Natural killer cell treated with Interleukin-12 subunit alpha and Interleukin-12 subunit beta and Interleukin-15 and Interleukin-18, amount 100 ng/mL, for 72 hours (primary cell): ENCODE measurements around the gene C2orf81. TPM values are rescaled to one million over a fixed set of nuclear protein-coding genes. Genes with fewer than 3 reads are reported as not detected.

ENCODE experiments used
- ATAC-seq, 2 donors: fragments of 150-1000 bp; cut with Tn5 transposase in 1 of 2; sonication (Bioruptor Pico), chemical (Tn5 transposase) in 1 of 2; 2 replicates each; pipeline ENCODE4 v1.10.0; 2021
- DNase-seq: peaks from one replicate; pipeline ENCODE4 v3.0.0; 2022; ENCODE audit warnings: low spot score
- H3K27ac Mint-ChIP-seq, 2 donors: 1 replicate in 1 of 2; 2 replicates in 1 of 2; pipeline ENCODE4 v1.8.0; 2022; ENCODE audit warnings: mixed read lengths in 2 of 2, mild to moderate bottlenecking in 1 of 2, moderate library complexity in 1 of 2
- H3K27me3 Mint-ChIP-seq, 2 donors: 1 replicate in 1 of 2; 2 replicates in 1 of 2; pipeline ENCODE4 v1.8.0; 2022; ENCODE audit warnings: mixed read lengths in 2 of 2
- H3K36me3 Mint-ChIP-seq: one replicate; pipeline ENCODE4 v1.8.0; 2022; ENCODE audit warnings: mixed read lengths
- H3K4me1 Mint-ChIP-seq, 2 donors: 1 replicate in 1 of 2; 2 replicates in 1 of 2; pipeline ENCODE4 v1.8.0; 2022; ENCODE audit warnings: low read depth in 2 of 2, mixed read lengths in 2 of 2, mild to moderate bottlenecking in 1 of 2
- H3K4me3 Mint-ChIP-seq: one replicate; pipeline ENCODE4 v1.8.0; 2022; ENCODE audit warnings: mixed read lengths
- H3K9me3 Mint-ChIP-seq: 2 replicates; pipeline ENCODE4 v1.8.0; 2022; ENCODE audit warnings: mixed read lengths
- total RNA-seq, 2 donors: library from RNA; stranded (reverse); gene quantifications; one replicate each; pipeline ENCODE4 v1.2.3, GENCODE V29; 2022

C2orf81 gene
- total RNA-seq, 2 donors from 2014 or later, result 1.7 to 2.2 TPM

DNA sequence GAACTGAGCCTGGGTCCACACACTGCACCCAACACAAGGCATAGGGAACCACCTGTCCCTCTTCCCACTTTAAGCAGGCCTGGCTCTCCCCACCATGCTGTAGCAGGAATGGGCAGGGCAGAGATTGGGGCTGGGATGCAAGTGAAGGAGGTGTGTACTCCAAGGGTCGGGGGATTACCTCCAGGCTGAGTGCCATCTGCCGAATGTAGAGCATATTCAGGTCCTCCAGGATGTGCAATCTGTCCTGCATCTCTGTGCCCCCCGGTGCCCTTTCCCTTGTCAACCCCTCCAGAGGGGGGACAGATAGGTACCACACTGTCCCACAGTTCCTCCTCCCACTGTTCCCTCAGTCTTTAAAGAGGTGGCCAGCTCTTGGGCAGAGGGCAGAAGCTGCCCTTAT is 18.0 kb upstream of the C2orf81 start:
- no peak overlapping the region for H3K4me3 Mint-ChIP-seq
- DNase-seq, result no peak
- H3K27ac Mint-ChIP-seq, result peak overlapping the region in 1 of 2 donors; percentile 62
- H3K36me3 Mint-ChIP-seq, result no peaks in the 10 kb centered on the region
- H3K4me1 Mint-ChIP-seq, result peaks cover 23 to 34% of the 10 kb centered on the region in 2 donors
- no peaks in the 10 kb centered on the region for H3K27me3 Mint-ChIP-seq
- no peak for ATAC-seq
- no peaks in the 10 kb centered on the region for H3K9me3 Mint-ChIP-seq

- H3K27ac Mint-ChIP-seq, result peak overlapping the region in 1 of 2 donors; percentile 71
- ATAC-seq (no peak), DNase-seq (no peak)
- no peaks in the 10 kb centered on the region for H3K9me3 Mint-ChIP-seq
- peaks cover 23 to 34% of the 10 kb centered on the region in 2 donors for H3K4me1 Mint-ChIP-seq
- H3K27me3 Mint-ChIP-seq, result no peaks in the 10 kb centered on the region
- H3K36me3 Mint-ChIP-seq, result no peaks in the 10 kb centered on the region
- no peak overlapping the region for H3K4me3 Mint-ChIP-seq
These were observed 16.8 kb upstream of the C2orf81 start for GRCh38 chr2:74438248-74438647.

- no peak overlapping the region for H3K4me3 Mint-ChIP-seq
- H3K27ac Mint-ChIP-seq, result peak overlapping the region in 1 of 2 donors; percentile 5
- DNase-seq (no peak), ATAC-seq (no peak)
- H3K9me3 Mint-ChIP-seq, result no peaks in the 10 kb centered on the region
- H3K27me3 Mint-ChIP-seq, result no peaks in the 10 kb centered on the region
- no peaks in the 10 kb centered on the region for H3K36me3 Mint-ChIP-seq
- H3K4me1 Mint-ChIP-seq, result peaks cover 23 to 30% of the 10 kb centered on the region in 2 donors
These were observed 15.7 kb upstream of the C2orf81 start for GRCh38 chr2:74436848-74437695.

GRCh38 chr2:74436111-74436805 is 14.8 kb upstream of the C2orf81 start:
- H3K27me3 Mint-ChIP-seq, result no peaks in the 10 kb centered on the region
- H3K9me3 Mint-ChIP-seq, result no peaks in the 10 kb centered on the region
- no peak for DNase-seq
- no peak for ATAC-seq
- no peak overlapping the region for H3K27ac Mint-ChIP-seq
- no peaks in the 10 kb centered on the region for H3K36me3 Mint-ChIP-seq
- H3K4me1 Mint-ChIP-seq, result peaks cover 23 to 30% of the 10 kb centered on the region in 2 donors
- no peak overlapping the region for H3K4me3 Mint-ChIP-seq

DNA sequence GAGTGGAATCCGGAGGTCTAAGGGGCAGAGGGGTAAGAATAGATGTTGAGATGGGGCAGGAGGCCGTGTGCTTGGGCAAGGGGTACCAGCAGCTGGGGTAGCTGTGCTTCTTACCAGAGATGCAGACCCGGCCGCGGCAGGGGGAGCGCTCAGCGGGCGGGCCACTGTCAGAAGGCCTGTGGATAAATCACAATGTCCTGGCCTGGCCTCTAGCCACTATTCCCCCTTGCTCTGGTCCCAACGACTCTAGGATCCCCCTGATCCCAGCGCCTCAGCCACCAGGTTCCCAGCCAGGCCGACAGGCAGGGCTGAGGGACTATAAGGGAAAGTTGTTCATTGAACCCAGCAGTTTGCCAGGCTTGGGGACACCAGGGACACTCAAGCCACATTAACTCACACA is 9.1 kb upstream of the C2orf81 start:
- no peak for DNase-seq
- H3K36me3 Mint-ChIP-seq, result no peaks in the 10 kb centered on the region
- no peaks in the 10 kb centered on the region for H3K27me3 Mint-ChIP-seq
- no peak overlapping the region for H3K4me3 Mint-ChIP-seq
- no peak for ATAC-seq
- H3K4me1 Mint-ChIP-seq, result no peaks in the 10 kb centered on the region
- H3K27ac Mint-ChIP-seq, result no peak overlapping the region
- H3K9me3 Mint-ChIP-seq, result no peaks in the 10 kb centered on the region

GRCh38 chr2:74429487-74430451 is 8.3 kb upstream of the C2orf81 start:
- Mint-ChIP-seq H3K27me3 (no peaks in the 10 kb centered on the region), H3K9me3 (no peaks in the 10 kb centered on the region), H3K4me3 (no peak overlapping the region), H3K4me1 (no peaks in the 10 kb centered on the region), H3K36me3 (no peaks in the 10 kb centered on the region), H3K27ac (no peak overlapping the region)
- DNase-seq (no peak), ATAC-seq (no peak)

DNA sequence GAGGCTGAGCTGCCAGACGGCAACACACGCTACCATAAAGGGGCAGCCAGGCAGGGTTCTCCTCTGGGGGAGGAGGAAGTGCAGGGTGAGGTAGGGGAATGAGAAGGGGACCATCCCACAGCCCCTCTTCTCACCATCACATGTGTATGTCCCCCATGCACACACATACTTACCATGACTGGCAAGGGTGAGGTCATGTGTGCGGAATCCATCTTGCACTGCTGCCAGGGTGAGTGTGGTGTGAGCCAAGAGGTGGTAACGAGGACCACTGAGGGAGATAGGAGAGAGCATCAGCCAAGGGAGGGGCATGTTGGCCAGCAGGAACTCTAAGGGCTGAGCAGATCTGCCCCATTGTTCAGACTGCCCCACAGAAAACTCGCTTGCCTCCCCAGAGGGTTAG is 7.3 kb upstream of the C2orf81 start:
- H3K27me3 Mint-ChIP-seq, result no peaks in the 10 kb centered on the region
- H3K27ac Mint-ChIP-seq, result no peak overlapping the region

GRCh38 chr2:74427551-74427950 is 6.1 kb upstream of the C2orf81 start:
- H3K4me1 Mint-ChIP-seq, result peaks cover 5 to 6% of the 10 kb centered on the region in 2 donors
- no peak overlapping the region for H3K27ac Mint-ChIP-seq
- H3K9me3 Mint-ChIP-seq, result no peaks in the 10 kb centered on the region
- H3K27me3 Mint-ChIP-seq, result no peaks in the 10 kb centered on the region
- DNase-seq (no peak), ATAC-seq (no peak)
- H3K36me3 Mint-ChIP-seq, result no peaks in the 10 kb centered on the region
- H3K4me3 Mint-ChIP-seq, result no peak overlapping the region

More for the DNA sequence above, 7.3 kb upstream of the C2orf81 start:
- Mint-ChIP-seq H3K4me3 (no peak overlapping the region), H3K36me3 (no peaks in the 10 kb centered on the region), H3K9me3 (no peaks in the 10 kb centered on the region), H3K4me1 (no peaks in the 10 kb centered on the region)
- DNase-seq (no peak), ATAC-seq (no peak)

- Mint-ChIP-seq H3K27me3 (no peaks in the 10 kb centered on the region), H3K9me3 (no peaks in the 10 kb centered on the region), H3K27ac (no peak overlapping the region), H3K4me3 (no peak overlapping the region), H3K4me1 (peaks cover 13% of the 10 kb centered on the region in 2 donors), H3K36me3 (no peaks in the 10 kb centered on the region)
- ATAC-seq (no peak), DNase-seq (no peak)
These were observed 4.9 kb upstream of the C2orf81 start for GRCh38 chr2:74426181-74426758.

- H3K4me1 Mint-ChIP-seq, result peaks cover 17 to 19% of the 10 kb centered on the region in 2 donors
- H3K4me3 Mint-ChIP-seq, result no peak overlapping the region
- no peaks in the 10 kb centered on the region for H3K9me3 Mint-ChIP-seq
- no peak overlapping the region for H3K27ac Mint-ChIP-seq
- H3K36me3 Mint-ChIP-seq, result no peaks in the 10 kb centered on the region
- ATAC-seq (no peak), DNase-seq (no peak)
- no peaks in the 10 kb centered on the region for H3K27me3 Mint-ChIP-seq
These were observed 4.1 kb upstream of the C2orf81 start for GRCh38 chr2:74425523-74425922.

- Mint-ChIP-seq H3K27me3 (no peaks in the 10 kb centered on the region), H3K36me3 (no peaks in the 10 kb centered on the region), H3K4me3 (no peak overlapping the region), H3K4me1 (peaks cover 21 to 24% of the 10 kb centered on the region in 2 donors), H3K27ac (no peak overlapping the region), H3K9me3 (no peaks in the 10 kb centered on the region)
- DNase-seq, result no peak
- ATAC-seq, result no peak
These were observed 3.6 kb upstream of the C2orf81 start for GRCh38 chr2:74424995-74425406.

GRCh38 chr2:74424139-74424992 is 2.9 kb upstream of the C2orf81 start:
- H3K4me1 Mint-ChIP-seq, result peaks cover 21 to 24% of the 10 kb centered on the region in 2 donors
- DNase-seq (no peak), ATAC-seq (no peak)
- no peaks in the 10 kb centered on the region for H3K9me3 Mint-ChIP-seq
- H3K27me3 Mint-ChIP-seq, result no peaks in the 10 kb centered on the region
- H3K36me3 Mint-ChIP-seq, result no peaks in the 10 kb centered on the region
- H3K27ac Mint-ChIP-seq, result no peak overlapping the region
- H3K4me3 Mint-ChIP-seq, result no peak overlapping the region
